ENCODE results near the gene PHYHIPL.
"Not testable (repeated sequence)": the region's sequence is repeated elsewhere in the genome, so short reads cannot be mapped to it uniquely, and the experiment has no call there.

Gene PHYHIPL

GRCh38 chr10:59234816-59235429, 58.5 kb downstream of the PHYHIPL start:
- TF ChIP-seq POLR2AphosphoS5 (IDR thresholded peaks at IDR 0.05; ENCODE audit: borderline replicate concordance, low read depth, low read length) (no peak), EZH2 (IDR thresholded peaks at IDR 0.05) (no peak), FOXP2 (optimal IDR thresholded peaks at IDR 0.05; ENCODE audit: control extremely low read depth, extremely low read length, insufficient read depth) (no peak)
- no peaks in the 10 kb centered on the region for H3K9me3 ChIP-seq (ENCODE audit: low read depth, low read length)
- H3K27ac ChIP-seq = no peak overlapping the region
- no peak for DNase-seq (ENCODE audit: low read depth, low spot score)
- H3K9ac ChIP-seq (ENCODE audit: insufficient read length) = no peak overlapping the region
- no peak overlapping the region for H3K4me3 ChIP-seq
- no peaks in the 10 kb centered on the region for H3K36me3 ChIP-seq (ENCODE audit: insufficient read depth, low read length)

- H3K9me3 ChIP-seq (ENCODE audit: low read depth, low read length) = no peaks in the 10 kb centered on the region
- H3K36me3 ChIP-seq (ENCODE audit: insufficient read depth, low read length) = no peaks in the 10 kb centered on the region
- no peak for DNase-seq (ENCODE audit: low read depth, low spot score)
- H3K9ac ChIP-seq (ENCODE audit: insufficient read length) = no peak overlapping the region
- H3K27ac ChIP-seq = no peak overlapping the region
- TF ChIP-seq FOXP2 (optimal IDR thresholded peaks at IDR 0.05; ENCODE audit: control extremely low read depth, extremely low read length, insufficient read depth) (no peak), EZH2 (IDR thresholded peaks at IDR 0.05) (no peak), POLR2AphosphoS5 (IDR thresholded peaks at IDR 0.05; ENCODE audit: borderline replicate concordance, low read depth, low read length) (no peak)
- H3K4me3 ChIP-seq = no peak overlapping the region
These were observed 59.7 kb downstream of the PHYHIPL start for GRCh38 chr10:59236064-59236697.

- Histone ChIP-seq H3K4me3 (no peak overlapping the region), H3K36me3 (ENCODE audit: insufficient read depth, low read length) (no peaks in the 10 kb centered on the region), H3K9me3 (ENCODE audit: low read depth, low read length) (no peaks in the 10 kb centered on the region), H3K27ac (no peak overlapping the region), H3K9ac (ENCODE audit: insufficient read length) (no peak overlapping the region)
- TF ChIP-seq FOXP2 (optimal IDR thresholded peaks at IDR 0.05; ENCODE audit: control extremely low read depth, extremely low read length, insufficient read depth) (no peak), POLR2AphosphoS5 (IDR thresholded peaks at IDR 0.05; ENCODE audit: borderline replicate concordance, low read depth, low read length) (no peak), EZH2 (IDR thresholded peaks at IDR 0.05) (no peak)
- no peak for DNase-seq (ENCODE audit: low read depth, low spot score)
These were observed 61.3 kb downstream of the PHYHIPL start for GRCh38 chr10:59237775-59238174.

GRCh38 chr10:59239108-59239507, 62.7 kb downstream of the PHYHIPL start:
- H3K4me3 ChIP-seq; H3K9ac ChIP-seq (ENCODE audit: insufficient read length); DNase-seq (ENCODE audit: low read depth, low spot score); H3K9me3 ChIP-seq (ENCODE audit: low read depth, low read length); H3K27ac ChIP-seq; H3K36me3 ChIP-seq (ENCODE audit: insufficient read depth, low read length): not testable (repeated sequence)

GRCh38 chr10:59240582-59241183, 64.2 kb downstream of the PHYHIPL start:
- H3K36me3 ChIP-seq (ENCODE audit: insufficient read depth, low read length) = no peaks in the 10 kb centered on the region
- no peaks in the 10 kb centered on the region for H3K9me3 ChIP-seq (ENCODE audit: low read depth, low read length)
- H3K27ac ChIP-seq = no peak overlapping the region
- H3K4me3 ChIP-seq = no peak overlapping the region
- no peak overlapping the region for H3K9ac ChIP-seq (ENCODE audit: insufficient read length)
- DNase-seq (ENCODE audit: low read depth, low spot score) = peak; percentile 6
- TF ChIP-seq FOXP2 (optimal IDR thresholded peaks at IDR 0.05; ENCODE audit: control extremely low read depth, extremely low read length, insufficient read depth) (no peak), POLR2AphosphoS5 (IDR thresholded peaks at IDR 0.05; ENCODE audit: borderline replicate concordance, low read depth, low read length) (no peak)

- TF ChIP-seq FOXP2 (optimal IDR thresholded peaks at IDR 0.05; ENCODE audit: control extremely low read depth, extremely low read length, insufficient read depth) (no peak), POLR2AphosphoS5 (IDR thresholded peaks at IDR 0.05; ENCODE audit: borderline replicate concordance, low read depth, low read length) (no peak), EZH2 (IDR thresholded peaks at IDR 0.05) (no peak)
These were observed 65.6 kb downstream of the PHYHIPL start for GRCh38 chr10:59242057-59242456.

GRCh38 chr10:59242991-59243390, 66.5 kb downstream of the PHYHIPL start:
- DNase-seq (ENCODE audit: low read depth, low spot score) = no peak
- no peak for TF ChIP-seq FOXP2 (optimal IDR thresholded peaks at IDR 0.05; ENCODE audit: control extremely low read depth, extremely low read length, insufficient read depth)
- no peak for TF ChIP-seq POLR2AphosphoS5 (IDR thresholded peaks at IDR 0.05; ENCODE audit: borderline replicate concordance, low read depth, low read length)
- TF ChIP-seq EZH2 (IDR thresholded peaks at IDR 0.05) = no peak
- H3K4me3 ChIP-seq = no peak overlapping the region
- no peaks in the 10 kb centered on the region for H3K9me3 ChIP-seq (ENCODE audit: low read depth, low read length)
- no peak overlapping the region for H3K9ac ChIP-seq (ENCODE audit: insufficient read length)
- no peak overlapping the region for H3K27ac ChIP-seq
- H3K36me3 ChIP-seq (ENCODE audit: insufficient read depth, low read length) = no peaks in the 10 kb centered on the region

More at GRCh38 chr10:59242057-59242456, 65.6 kb downstream of the PHYHIPL start:
- no peak overlapping the region for H3K4me3 ChIP-seq
- no peak for DNase-seq (ENCODE audit: low read depth, low spot score)
- H3K9me3 ChIP-seq (ENCODE audit: low read depth, low read length) = no peaks in the 10 kb centered on the region
- no peak overlapping the region for H3K27ac ChIP-seq
- no peak overlapping the region for H3K9ac ChIP-seq (ENCODE audit: insufficient read length)
- no peaks in the 10 kb centered on the region for H3K36me3 ChIP-seq (ENCODE audit: insufficient read depth, low read length)

GRCh38 chr10:59243611-59244195, 67.3 kb downstream of the PHYHIPL start:
- H3K36me3 ChIP-seq (ENCODE audit: insufficient read depth, low read length) = no peaks in the 10 kb centered on the region
- no peaks in the 10 kb centered on the region for H3K9me3 ChIP-seq (ENCODE audit: low read depth, low read length)
- TF ChIP-seq EZH2 (IDR thresholded peaks at IDR 0.05) (no peak), FOXP2 (optimal IDR thresholded peaks at IDR 0.05; ENCODE audit: control extremely low read depth, extremely low read length, insufficient read depth) (no peak), POLR2AphosphoS5 (IDR thresholded peaks at IDR 0.05; ENCODE audit: borderline replicate concordance, low read depth, low read length) (no peak)
- H3K27ac ChIP-seq = no peak overlapping the region
- no peak overlapping the region for H3K4me3 ChIP-seq
- H3K9ac ChIP-seq (ENCODE audit: insufficient read length) = no peak overlapping the region
- DNase-seq (ENCODE audit: low read depth, low spot score) = no peak

All from SK-N-MC (cell line).